OCI-LY1 (cell line): ENCODE data around the gene XIRP1.

Source experiments
- H2AFZ ChIP-seq: fragments of 200-600 bp; sonication (generic), shearing (Covaris generic); 2 replicates; pipeline ENCODE4 v1.6.0; 2014; ENCODE audit warnings: antibody characterized with exemption, mild to moderate bottlenecking, low read length
- H3F3A ChIP-seq: fragments of 200-600 bp; sonication (generic), shearing (Covaris generic); 2 replicates; pipeline ENCODE4 v1.6.0; 2014; ENCODE audit warnings: mild to moderate bottlenecking, antibody characterized with exemption, low read length, moderate library complexity; ENCODE audit not compliant: insufficient read depth
- H3K27ac ChIP-seq: fragments of 200-600 bp; sonication (generic); 2 replicates; pipeline ENCODE4 v1.5.1; 2014; ENCODE audit warnings: low read length, mixed run types, mild to moderate bottlenecking, low read depth; ENCODE audit not compliant: poor library complexity, severe bottlenecking
- H3K27me3 ChIP-seq: fragments of 200-600 bp; sonication (generic); 2 replicates; pipeline ENCODE4 v1.6.0; 2014; ENCODE audit warnings: antibody characterized with exemption, mild to moderate bottlenecking, low read length, moderate library complexity; ENCODE audit not compliant: insufficient read depth
- H3K36me3 ChIP-seq: fragments of 200-600 bp; sonication (generic); 2 replicates; pipeline ENCODE4 v1.6.1; 2014; ENCODE audit warnings: mild to moderate bottlenecking, antibody characterized with exemption, low read length, moderate library complexity, mixed read lengths; ENCODE audit not compliant: insufficient read depth
- H3K4me1 ChIP-seq: fragments of 200-600 bp; sonication (generic); 2 replicates; pipeline ENCODE4 v1.5.1; 2014; ENCODE audit warnings: mild to moderate bottlenecking, low read length, moderate library complexity; ENCODE audit not compliant: insufficient read depth, severe bottlenecking
- H3K4me2 ChIP-seq: fragments of 200-600 bp; sonication (generic), shearing (Covaris generic); 2 replicates; pipeline ENCODE4 v1.6.1; 2014; ENCODE audit warnings: low read length
- H3K4me3 ChIP-seq: fragments of 200-600 bp; sonication (generic); 2 replicates; pipeline ENCODE4 v1.5.1; 2014; ENCODE audit warnings: low read length, low read depth, mild to moderate bottlenecking, mixed read lengths; ENCODE audit not compliant: poor library complexity, severe bottlenecking
- H3K79me2 ChIP-seq: fragments of 200-600 bp; shearing (Covaris generic); 2 replicates; pipeline ENCODE4 v1.6.1; 2016; ENCODE audit warnings: mixed run types, low read length, mixed read lengths; ENCODE audit not compliant: insufficient read depth
- H3K9ac ChIP-seq: fragments of 200-600 bp; sonication (generic), shearing (Covaris generic); 2 replicates; pipeline ENCODE4 v1.6.1; 2014; ENCODE audit warnings: mild to moderate bottlenecking, low read length, mixed read lengths
- H3K9me2 ChIP-seq: fragments of 200-600 bp; sonication (generic), shearing (Covaris generic); 2 replicates; pipeline ENCODE4 v1.6.1; 2014; ENCODE audit warnings: low read depth, mild to moderate bottlenecking, low read length, mixed read lengths
- H3K9me3 ChIP-seq: fragments of 200-600 bp; shearing (Covaris generic); 2 replicates; pipeline ENCODE4 v1.6.1; 2014; ENCODE audit warnings: low read length, mixed read lengths
- H4K20me1 ChIP-seq: fragments of 200-600 bp; sonication (generic), shearing (Covaris generic); 2 replicates; pipeline ENCODE4 v1.6.0; 2016; ENCODE audit warnings: mild to moderate bottlenecking, low read length; ENCODE audit not compliant: insufficient read depth
- CTCF ChIP-seq: fragments of 200-600 bp; sonication (generic), shearing (Covaris generic); IDR thresholded peaks from 2 replicates; pipeline ENCODE4 v1.5.1; 2017; ENCODE audit warnings: mild to moderate bottlenecking, antibody characterized with exemption, low read length, moderate library complexity, mixed read lengths
- EZH2 ChIP-seq: fragments of 200-600 bp; sonication (generic), shearing (Covaris generic); IDR thresholded peaks from 2 replicates; pipeline ENCODE4 v1.8.0; 2017; ENCODE audit warnings: borderline replicate concordance, mixed run types, mild to moderate bottlenecking, antibody characterized with exemption, low read length, moderate library complexity, mixed read lengths

The XIRP1 gene

GRCh38 chr3:39184968-39185285 lies 7.5 kb downstream of the XIRP1 start:
- H3K4me2 ChIP-seq: no peak overlapping the region
- H3K9me3 ChIP-seq: no peaks in the 10 kb centered on the region
- H3K9ac ChIP-seq: no peak overlapping the region
- H3K36me3 ChIP-seq: no peaks in the 10 kb centered on the region
- no peaks in the 10 kb centered on the region for H4K20me1 ChIP-seq
- H3K4me1 ChIP-seq: peaks cover 12% of the 10 kb centered on the region
- H2AFZ ChIP-seq: no peak overlapping the region
- no peaks in the 10 kb centered on the region for H3F3A ChIP-seq
- no peak overlapping the region for H3K27ac ChIP-seq
- H3K79me2 ChIP-seq: no peaks in the 10 kb centered on the region
- no peak for TF ChIP-seq CTCF
- no peak for TF ChIP-seq EZH2
- no peaks in the 10 kb centered on the region for H3K9me2 ChIP-seq
- no peak overlapping the region for H3K4me3 ChIP-seq
- no peaks in the 10 kb centered on the region for H3K27me3 ChIP-seq

- H3K4me1 ChIP-seq: peaks cover 15% of the 10 kb centered on the region
- H2AFZ ChIP-seq: no peak overlapping the region
- no peak overlapping the region for H3K4me3 ChIP-seq
- no peaks in the 10 kb centered on the region for H3K27me3 ChIP-seq
- H3K79me2 ChIP-seq: no peaks in the 10 kb centered on the region
- no peak overlapping the region for H3K27ac ChIP-seq
- H3K9ac ChIP-seq: no peak overlapping the region
- no peaks in the 10 kb centered on the region for H3K36me3 ChIP-seq
- H3K4me2 ChIP-seq: no peak overlapping the region
- TF ChIP-seq EZH2: no peak
- TF ChIP-seq CTCF: no peak
- no peaks in the 10 kb centered on the region for H3F3A ChIP-seq
- H4K20me1 ChIP-seq: no peaks in the 10 kb centered on the region
- H3K9me2 ChIP-seq: no peaks in the 10 kb centered on the region
- no peaks in the 10 kb centered on the region for H3K9me3 ChIP-seq
Observed at GRCh38 chr3:39184081-39184967, 8.1 kb downstream of the XIRP1 start.

- no peaks in the 10 kb centered on the region for H4K20me1 ChIP-seq
- no peaks in the 10 kb centered on the region for H3K79me2 ChIP-seq
- H3K27me3 ChIP-seq: no peaks in the 10 kb centered on the region
- no peak overlapping the region for H3K27ac ChIP-seq
- no peak overlapping the region for H3K9ac ChIP-seq
- no peaks in the 10 kb centered on the region for H3K9me2 ChIP-seq
- no peaks in the 10 kb centered on the region for H3K9me3 ChIP-seq
- no peak overlapping the region for H2AFZ ChIP-seq
- no peak overlapping the region for H3K4me2 ChIP-seq
- no peak overlapping the region for H3K4me3 ChIP-seq
- peaks cover 19% of the 10 kb centered on the region for H3K4me1 ChIP-seq
- no peak for TF ChIP-seq CTCF
- no peak for TF ChIP-seq EZH2
- H3F3A ChIP-seq: no peaks in the 10 kb centered on the region
- H3K36me3 ChIP-seq: no peaks in the 10 kb centered on the region
Observed at GRCh38 chr3:39183211-39184080, 8.9 kb downstream of the XIRP1 start.
